Kidney (tissue), 14 donors: Measurements from ENCODE around the gene ULK4. TPM values are rescaled to one million over a fixed set of nuclear protein-coding genes. Genes with fewer than 3 reads are reported as not detected.

ENCODE experiments used
- DNase-seq, 5 donors: peaks; one replicate each; pipeline ENCODE4 v3.0.0-alpha.2; 2013 to 2020
- FAIRE-seq: peaks from 2 replicates; lab custom pipeline; 2012; peaks lifted over from hg19 to GRCh38; lab: Jason Lieb, UNC
- H3K27ac ChIP-seq, 2 donors: one replicate each; pipeline ENCODE4 v1.7.0; 2013; ENCODE audit warnings: low read depth in 2 of 2, low read length in 2 of 2, inconsistent platforms in 1 of 2
- H3K27me3 ChIP-seq: one replicate; pipeline ENCODE4 v1.7.1; 2013; ENCODE audit warnings: low read length, inconsistent platforms; ENCODE audit not compliant: control insufficient read depth, insufficient read depth
- H3K36me3 ChIP-seq, 3 donors: one replicate each; pipeline versions ENCODE4 v1.7.0 to v1.7.1; 2013; ENCODE audit warnings: low read length in 3 of 3, control low read depth in 1 of 3, inconsistent platforms in 1 of 3; ENCODE audit not compliant: insufficient read depth in 3 of 3, control insufficient read depth in 2 of 3
- H3K4me1 ChIP-seq, 3 donors: one replicate each; pipeline versions ENCODE4 v1.7.0 to v1.7.1; 2013; ENCODE audit warnings: low read length in 3 of 3, inconsistent platforms in 1 of 3, low read depth in 1 of 3; ENCODE audit not compliant: control insufficient read depth in 2 of 3, insufficient read depth in 2 of 3
- H3K4me3 ChIP-seq, 3 donors: one replicate each; pipeline versions ENCODE4 v1.7.0 to v1.8.1; 2013; ENCODE audit warnings: low read length in 3 of 3, control low read depth in 1 of 3, inconsistent platforms in 1 of 3
- H3K9ac ChIP-seq, 3 donors: one replicate each; pipeline versions ENCODE4 v1.7.0 to v1.7.1; 2013; ENCODE audit warnings: low read length in 3 of 3, control low read depth in 1 of 3, inconsistent platforms in 1 of 3
- H3K9me3 ChIP-seq, 3 donors: one replicate each; pipeline versions ENCODE4 v1.7.0 to v1.7.1; 2013; ENCODE audit warnings: low read length in 3 of 3, control low read depth in 1 of 3, inconsistent platforms in 1 of 3; ENCODE audit not compliant: control insufficient read depth in 2 of 3, insufficient read depth in 1 of 3
- CTCF ChIP-seq: IDR thresholded peaks from 3 replicates; pipeline ENCODE4 v1.5.1; 2012; ENCODE audit warnings: mild to moderate bottlenecking, moderate library complexity, borderline replicate concordance; ENCODE audit not compliant: insufficient read depth; ENCODE audit errors: extremely low read depth
- intact Hi-C: fragments of 100-400 bp; cut with DNase I; formaldehyde crosslinking; loops from one replicate; pipeline ENCODE4 v1.11.1; 2022
- polyA plus RNA-seq: library from polyadenylated mRNA; stranded (reverse); fragments of 350-450 nt; fragmentation: Illumina TruSeq; extraction: RNeasy Lipid Tissue Mini Kit (QIAGEN cat#74804); gene quantifications from one replicate; pipeline ENCODE4 v1.2.3, GENCODE V29; 2014; ENCODE audit warnings: low read depth, low replicate concordance; ENCODE audit not compliant: insufficient read depth
- total RNA-seq: library from RNA; stranded (reverse); fragmentation: NEBNext Ultra II Directional; extraction: Animal tissue kit (Norgen Biotek cat#: 25700); gene quantifications from one replicate; pipeline ENCODE4 v1.2.1, GENCODE V29; 2021
- donor health status: control.
- donor health status: control.
- donor health status: control.
- donor health status: control.
- donor health status: control.
- donor health status: DM: yes; HTN: yes; CAD: no.
- donor health status: Normal renal cell carcinoma (clear cell type).

Gene ULK4
- total and polyA plus RNA-seq, 2 donors from 2014 or later: 4.6 to 20.5 TPM

GRCh38 chr3:41417574-41417973, 544.3 kb downstream of the ULK4 start:
- intact Hi-C loops: no loop called here
- no peaks in the 10 kb centered on the region for H3K9me3 ChIP-seq
- no peak overlapping the region for H3K4me3 ChIP-seq
- no peak overlapping the region for H3K27ac ChIP-seq
- DNase-seq: no peak
- H3K36me3 ChIP-seq: no peaks in the 10 kb centered on the region
- no peak for FAIRE-seq
- no peaks in the 10 kb centered on the region for H3K4me1 ChIP-seq
- no peaks in the 10 kb centered on the region for H3K27me3 ChIP-seq
- TF ChIP-seq CTCF: no peak
- no peak overlapping the region for H3K9ac ChIP-seq

- no peak for TF ChIP-seq CTCF
- no peak overlapping the region for H3K4me3 ChIP-seq
- H3K4me1 ChIP-seq: no peaks in the 10 kb centered on the region
- no peaks in the 10 kb centered on the region for H3K9me3 ChIP-seq
- no peak for FAIRE-seq
- intact Hi-C loops: no loop called here
- H3K36me3 ChIP-seq: no peaks in the 10 kb centered on the region
- no peaks in the 10 kb centered on the region for H3K27me3 ChIP-seq
- DNase-seq: no peak
- H3K27ac ChIP-seq: no peak overlapping the region
- H3K9ac ChIP-seq: no peak overlapping the region
These were observed 550.8 kb downstream of the ULK4 start for GRCh38 chr3:41411065-41411464.

- H3K4me1 ChIP-seq: no peaks in the 10 kb centered on the region
- H3K9ac ChIP-seq: no peak overlapping the region
- H3K36me3 ChIP-seq: no peaks in the 10 kb centered on the region
- no peaks in the 10 kb centered on the region for H3K9me3 ChIP-seq
- no peaks in the 10 kb centered on the region for H3K27me3 ChIP-seq
- intact Hi-C loops: no loop called here
- no peak for DNase-seq
- no peak for FAIRE-seq
- no peak overlapping the region for H3K4me3 ChIP-seq
- no peak overlapping the region for H3K27ac ChIP-seq
- no peak for TF ChIP-seq CTCF
These were observed 556.4 kb downstream of the ULK4 start for GRCh38 chr3:41405466-41405865.

- Histone ChIP-seq H3K9ac (no peak overlapping the region), H3K4me1 (no peaks in the 10 kb centered on the region), H3K36me3 (no peaks in the 10 kb centered on the region), H3K27ac (no peak overlapping the region), H3K9me3 (no peaks in the 10 kb centered on the region), H3K4me3 (no peak overlapping the region), H3K27me3 (no peaks in the 10 kb centered on the region)
- intact Hi-C loops: no loop called here
- DNase-seq (no peak), FAIRE-seq (no peak)
- TF ChIP-seq CTCF: no peak
These were observed 557.3 kb downstream of the ULK4 start for GRCh38 chr3:41404582-41404981.
